K562 (cell line): ENCODE results near the gene NUP43. TPM values are rescaled to one million over a fixed set of nuclear protein-coding genes. Genes with fewer than 3 reads are reported as not detected.
A peak's percentile ranks its signal among the peaks of the same experiment; 100 is the strongest.

Experiments used
- ATAC-seq: fragments of 200-7000 bp; cut with Tn5 transposase; 3 replicates; pipeline ENCODE4 v1.9.1; 2020; ENCODE audit warnings: moderate library complexity
- BruUV-seq: library from RNA; stranded (reverse); fragments of 400-500 nt; replicated peaks from 2 replicates; lab custom pipeline; 2021; lab: Mats Ljungman, UMichigan
- CTCF ChIA-PET: fragments of 300-600 bp; formaldehyde crosslinking; extraction: SDS; loops from one replicate; lab custom pipeline; 2021; ENCODE audit warnings: low intra/inter-chr PET ratio; lab: Yijun Ruan, JAX
- POLR2A ChIA-PET: fragments of 300-600, 350-650 bp; sonication (Branson Sonifier 250); formaldehyde crosslinking; extraction: SDS; loops from one replicate; lab custom pipeline; 2021; ENCODE audit warnings: antibody characterized with exemption, inconsistent platforms; lab: Yijun Ruan, JAX
- DNase-seq, 4 experiments: peaks; one replicate each; pipeline versions ENCODE4 v3.0.0 to v3.0.0-alpha.2; 2011 to 2018; ENCODE audit warnings: low spot score in 3 of 4, mixed read lengths in 3 of 4; ENCODE audit errors: extremely low read depth in 1 of 4
- FAIRE-seq: peaks from 2 replicates; lab custom pipeline; 2011; peaks lifted over from hg19 to GRCh38; lab: Jason Lieb, UNC
- H2AFZ ChIP-seq: 2 replicates; pipeline ENCODE4 v1.6.0; 2011; ENCODE audit warnings: low read depth, low read length, control low read depth, inconsistent platforms
- H3K27ac ChIP-seq: fragments of 200-600 bp; 3 replicates; pipeline ENCODE4 v1.8.0; 2011; ENCODE audit warnings: low read depth, mild to moderate bottlenecking, control low read depth, inconsistent platforms, low read length, moderate library complexity, mixed read lengths; ENCODE audit errors: extremely low read depth
- H3K27me3 ChIP-seq, 2 experiments: fragments of 300-600 bp in 1 of 2; 2 replicates in 1 of 2; 3 replicates in 1 of 2; pipeline versions ENCODE4 v1.6.0 to v1.8.0; 2011; ENCODE audit warnings: inconsistent platforms in 2 of 2, low read length in 2 of 2, mild to moderate bottlenecking in 1 of 2, mixed read lengths in 1 of 2, moderate library complexity in 1 of 2; ENCODE audit not compliant: control insufficient read depth in 2 of 2, insufficient read depth in 2 of 2
- H3K36me3 ChIP-seq: fragments of 300-600 bp; 3 replicates; pipeline ENCODE4 v1.8.0; 2011; ENCODE audit warnings: mild to moderate bottlenecking, low read length, inconsistent platforms; ENCODE audit not compliant: control insufficient read depth, insufficient read depth
- H3K4me1 ChIP-seq, 2 experiments: fragments of 200-600 bp in 1 of 2; replicated peaks in 1 of 2; 2 replicates in 1 of 2; 3 replicates in 1 of 2; pipeline versions ENCODE4 v1.5.1 to v1.8.0; 2011; ENCODE audit warnings: inconsistent platforms in 2 of 2, low read length in 2 of 2, mild to moderate bottlenecking in 1 of 2, mixed read lengths in 1 of 2, moderate library complexity in 1 of 2; ENCODE audit not compliant: control insufficient read depth in 2 of 2, insufficient read depth in 2 of 2
- H3K4me2 ChIP-seq: 2 replicates; pipeline ENCODE4 v1.6.1; 2011; ENCODE audit warnings: low read length, control low read depth, inconsistent platforms, mixed read lengths; ENCODE audit not compliant: insufficient read depth
- H3K4me3 ChIP-seq: fragments of 200-600 bp; sonication (generic), shearing (Covaris generic); 2 replicates; pipeline ENCODE4 v1.5.1; 2016; ENCODE audit warnings: control low read depth, inconsistent platforms
- H3K79me2 ChIP-seq: fragments of 200-600 bp; 3 replicates; pipeline ENCODE4 v1.8.0; 2011; ENCODE audit warnings: low read length, inconsistent platforms; ENCODE audit not compliant: control insufficient read depth, insufficient read depth
- H3K9ac ChIP-seq, 2 experiments: 2 replicates each; pipeline versions ENCODE4 v1.6.0 to v1.6.1; 2011; ENCODE audit warnings: low read depth in 2 of 2, low read length in 2 of 2, control low read depth in 1 of 2, inconsistent platforms in 1 of 2, mild to moderate bottlenecking in 1 of 2, mixed read lengths in 1 of 2; ENCODE audit not compliant: insufficient read depth in 1 of 2
- H3K9me1 ChIP-seq: one replicate; pipeline ENCODE4 v1.6.0; 2011; ENCODE audit warnings: inconsistent platforms, mild to moderate bottlenecking, low read length, moderate library complexity; ENCODE audit not compliant: control insufficient read depth, insufficient read depth
- H3K9me3 ChIP-seq: replicated peaks from 2 replicates; pipeline ENCODE4 v1.5.1; 2011; ENCODE audit warnings: low read depth, low read length, inconsistent platforms; ENCODE audit not compliant: control insufficient read depth, insufficient read depth
- H4K20me1 ChIP-seq: replicated peaks from 2 replicates; pipeline ENCODE4 v1.6.1; 2011; ENCODE audit warnings: low read length, inconsistent platforms, mixed read lengths; ENCODE audit not compliant: control insufficient read depth, insufficient read depth
- CTCF ChIP-seq, 3 experiments: IDR thresholded peaks in 2 of 3; conservative IDR thresholded peaks in 1 of 3; 2 replicates each; pipeline ENCODE4 v1.5.1; 2011 to 2012; ENCODE audit warnings: low read length in 3 of 3, mild to moderate bottlenecking in 3 of 3, control low read depth in 2 of 3, improper control_type of control experiment in 1 of 3, inconsistent platforms in 1 of 3, low read depth in 1 of 3, mixed read lengths in 1 of 3, moderate library complexity in 1 of 3; ENCODE audit not compliant: insufficient read depth in 2 of 3
- CTCFL ChIP-seq: IDR thresholded peaks from 2 replicates; pipeline ENCODE4 v1.6.1; 2011; ENCODE audit warnings: borderline replicate concordance, low read depth, mild to moderate bottlenecking, moderate library complexity, low read length; ENCODE audit not compliant: insufficient read depth, poor library complexity, severe bottlenecking
- RAD21 ChIP-seq, 2 experiments: fragments of 250-450 bp in 1 of 2; fragments of 450-650 bp in 1 of 2; sonication (Bioruptor Pico) in 1 of 2; formaldehyde crosslinking in 1 of 2; IDR thresholded peaks in 1 of 2; conservative IDR thresholded peaks in 1 of 2; 2 replicates each; pipeline versions ENCODE4 v1.4.0 to v1.8.0; 2020 to 2022; ENCODE audit warnings: mild to moderate bottlenecking in 2 of 2, moderate library complexity in 1 of 2
- ZBTB33 ChIP-seq: sonication (generic); formaldehyde crosslinking; IDR thresholded peaks from 2 replicates; pipeline ENCODE4 v1.8.1; 2023; ENCODE audit warnings: mild to moderate bottlenecking, missing genetic modification reagents
- ZNF354B ChIP-seq: fragments of 250-450 bp; sonication (Bioruptor Pico); IDR thresholded peaks from 2 replicates; pipeline ENCODE4 v1.4.0; 2020
- ZNF639 ChIP-seq, 2 experiments: fragments of 200-800 bp in 1 of 2; sonication (Bioruptor generic) in 1 of 2; sonication (generic) in 1 of 2; formaldehyde crosslinking in 1 of 2; IDR thresholded peaks in 1 of 2; conservative IDR thresholded peaks in 1 of 2; 2 replicates each; pipeline versions ENCODE4 v1.5.0 to v1.6.1; 2016 to 2020; ENCODE audit warnings: missing compliant biosample characterization in 1 of 2, missing genetic modification characterization in 1 of 2, missing genetic modification reagents in 1 of 2
- WGBS: fragments of 100-300 bp; shearing (Covaris generic); methylation state at CpG from one replicate; pipeline ENCODE4 v1.1.6; 2016; ENCODE audit warnings: low coverage, mixed read lengths; ENCODE audit not compliant: insufficient coverage; ENCODE audit errors: missing lambda C conversion rate; 5-methylcytosine and 5-hydroxymethylcytosine counted together
- in situ Hi-C: fragments of 300-500 bp; cut with MboI; formaldehyde crosslinking; loops from 4 replicates; pipeline ENCODE4 v1.15.0; 2018; ENCODE audit warnings: inconsistent platforms, mixed read lengths
- intact Hi-C: fragments of 100-400 bp; cut with micrococcal nuclease; formaldehyde crosslinking; loops from 2 replicates; pipeline ENCODE4 v1.14.2; 2022
- polyA plus RNA-seq, 8 experiments: library from polyadenylated mRNA; depleted of rRNA in 4 of 8; stranded (reverse) in 5 of 8; unstranded in 3 of 8; fragments of >200 nt; fragmentation: Nextera tagmentation in 2 of 8; fragmentation: Illumina TruSeq in 1 of 8; extraction: Ambion mirVana in 2 of 8; extraction: Trizol in 1 of 8; gene quantifications; 2 replicates each; pipeline versions ENCODE4 v1.2.1 to v1.2.3, GENCODE V29; 2011 to 2014; ENCODE audit warnings: inconsistent platforms in 1 of 8, missing spikeins in 1 of 8
- total RNA-seq, 7 experiments: library from RNA; depleted of rRNA in 6 of 7; stranded (reverse); fragments of >200 nt in 6 of 7; fragmentation: Illumina TruSeq in 2 of 7; extraction: Trizol in 2 of 7; gene quantifications; 2 replicates each; pipeline versions ENCODE4 v1.2.1 to v1.2.3, GENCODE V29; 2011 to 2021; ENCODE audit warnings: low replicate concordance in 1 of 7

The NUP43 gene
- total and polyA plus RNA-seq, 9 of the 15 experiments (the other 6 are each of a cell fraction or from before 2014, with no cell fraction given), result 28.9 to 136 (median 67.4) TPM

GRCh38 chr6:149699150-149699549, 47.2 kb downstream of the NUP43 start:
- FAIRE-seq (no peak), DNase-seq (no peak), ATAC-seq (peak; percentile 64)
- BruUV-seq, result no TSS peak
- Histone ChIP-seq H2AFZ (no peak overlapping the region), H3K9me3 (no peaks in the 10 kb centered on the region), H3K4me3 (no peak overlapping the region), H3K4me2 (no peak overlapping the region), H3K4me1 (no peaks in the 10 kb centered on the region), H3K36me3 (peaks cover 79% of the 10 kb centered on the region), H3K27ac (no peak overlapping the region), H3K27me3 (no peaks in the 10 kb centered on the region), H3K9ac (no peak overlapping the region), H3K9me1 (no peaks in the 10 kb centered on the region), H3K79me2 (peaks cover 97% of the 10 kb centered on the region), H4K20me1 (peaks cover 11% of the 10 kb centered on the region; the same call in 1 of the 2 replicates)
- intact Hi-C loops, result no loop called here
- in situ Hi-C loops, result no loop called here
- ChIA-PET CTCF (no interaction called here), POLR2A (interaction anchor here (0.7 kb wide), 1 partner anchor 559 kb away, joined by 5 read pairs; no protein-coding TSS in a partner anchor)
- TF ChIP-seq CTCF (IDR thresholded peaks at IDR 0.05 in 2 of 3, conservative IDR thresholded peaks at IDR 0.05 in 1 of 3; ENCODE audit: insufficient read depth in 2 of 3, low read depth in 1 of 3, low read length in 3 of 3), result peak in 1 of 3 experiments; percentile 32; a peak in 1 of 6 replicates
- no peak for TF ChIP-seq ZNF354B (CRISPR knock-in tag)
- TF ChIP-seq ZBTB33 (CRISPR knock-in tag), result peak; percentile 84
- no peak for TF ChIP-seq ZNF639 (CRISPR knock-in tag; conservative IDR thresholded peaks at IDR 0.05 in 1 of 2, IDR thresholded peaks at IDR 0.05 in 1 of 2)
- TF ChIP-seq CTCFL, result no peak
- TF ChIP-seq RAD21 (CRISPR knock-in tag; conservative IDR thresholded peaks at IDR 0.05 in 1 of 2, IDR thresholded peaks at IDR 0.05 in 1 of 2), result 0 out of 4 replicates have a peak, but pooled peaks of 1 of the 2 experiments have one; percentile 16
- WGBS, result 91% methylated on average over 2 of the region's 2 CpGs
